GM18873 (cell line): Measurements from ENCODE around the gene GRIN2A.

Experiments
- ATAC-seq: cut with Tn5 transposase; IDR thresholded peaks from one replicate; pipeline ENCODE4 v1.9.1; 2021; ENCODE audit warnings: mild to moderate bottlenecking, moderate library complexity, moderate number of reproducible peaks; ENCODE audit not compliant: unreplicated experiment, low FRiP score

The GRIN2A gene

DNA sequence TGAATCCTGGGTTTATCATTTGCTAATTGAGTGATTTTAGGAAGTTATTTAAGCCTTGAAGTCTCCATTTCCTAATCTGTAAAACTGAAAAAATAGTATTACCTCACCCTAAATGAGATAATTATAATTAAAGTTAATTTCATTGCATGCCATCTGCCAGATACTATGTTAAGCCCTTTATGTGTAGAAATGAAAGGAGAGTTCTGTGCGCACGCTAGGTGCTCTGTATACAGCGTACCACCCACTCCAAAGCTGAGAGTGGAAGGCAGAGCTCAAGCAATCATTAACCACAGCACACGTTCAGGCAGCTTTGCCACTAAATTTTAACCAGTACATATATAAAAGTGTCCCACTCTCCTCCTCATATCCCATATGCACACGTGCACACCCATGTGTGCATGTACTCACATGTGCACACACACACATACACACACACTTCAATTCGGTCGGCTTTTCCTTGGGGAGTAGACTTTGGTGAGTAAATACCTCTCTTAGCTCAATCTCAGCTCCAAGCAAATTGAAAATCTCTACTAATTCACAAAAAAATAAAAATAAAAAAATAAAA lies 204.8 kb downstream of the GRIN2A start:
- ATAC-seq, result no peak

DNA sequence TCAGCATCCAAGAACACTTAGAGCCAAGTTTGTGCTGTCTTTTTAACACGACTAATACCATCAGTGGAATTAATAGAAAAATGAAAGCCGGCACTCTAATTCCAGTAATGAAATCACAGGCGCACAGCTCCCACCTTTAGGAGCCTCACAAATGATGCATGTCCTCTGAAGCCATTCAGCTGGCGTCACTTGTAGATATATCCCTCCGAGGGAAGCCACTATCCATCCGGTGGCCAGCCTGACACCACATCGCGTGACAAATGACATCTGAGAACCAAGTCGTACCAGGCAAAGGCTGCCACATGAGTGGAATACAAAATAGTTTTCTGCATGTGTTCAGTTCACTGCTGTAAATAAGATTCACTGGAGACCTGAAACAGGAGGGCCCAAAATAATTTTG lies 205.6 kb downstream of the GRIN2A start:
- ATAC-seq, result no peak

DNA sequence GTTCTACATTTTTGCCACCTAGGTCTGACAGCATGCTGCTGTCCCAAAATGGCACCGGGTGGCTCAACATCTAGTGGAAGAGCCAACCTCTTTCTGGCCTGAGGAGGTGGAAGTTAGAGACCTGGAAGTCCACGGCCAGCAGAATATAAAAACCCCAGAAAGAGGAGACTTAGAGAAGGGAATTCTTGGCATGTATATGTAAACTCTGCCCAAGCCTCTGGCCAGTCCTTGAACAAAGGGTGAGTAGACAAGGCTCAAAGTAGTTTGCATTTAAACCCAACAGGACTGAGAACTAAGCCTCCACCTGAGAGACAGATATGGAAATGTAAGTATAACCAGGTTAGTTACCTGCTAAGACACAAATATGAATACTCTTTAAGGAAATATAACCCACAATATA lies 210.3 kb downstream of the GRIN2A start:
- ATAC-seq, result no peak

DNA sequence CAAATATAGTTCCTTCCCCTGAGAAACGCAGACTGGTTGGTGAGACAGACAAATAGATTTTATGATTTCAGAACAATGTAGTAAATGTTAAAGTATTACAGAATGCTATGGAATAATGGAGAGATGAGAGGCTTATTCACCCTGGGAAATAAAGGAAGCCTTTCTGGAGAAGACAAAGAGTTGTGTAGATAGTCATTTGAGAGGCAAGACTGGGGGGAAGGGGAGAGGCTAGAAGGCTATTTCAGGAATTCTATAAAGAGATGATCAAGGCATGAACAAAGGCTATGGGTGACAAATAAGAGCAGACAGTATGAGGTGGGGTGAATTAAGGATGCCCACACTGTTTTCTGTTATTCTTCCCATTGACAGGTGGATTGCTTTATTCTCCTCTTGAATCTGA lies 211.4 kb downstream of the GRIN2A start:
- no peak for ATAC-seq

DNA sequence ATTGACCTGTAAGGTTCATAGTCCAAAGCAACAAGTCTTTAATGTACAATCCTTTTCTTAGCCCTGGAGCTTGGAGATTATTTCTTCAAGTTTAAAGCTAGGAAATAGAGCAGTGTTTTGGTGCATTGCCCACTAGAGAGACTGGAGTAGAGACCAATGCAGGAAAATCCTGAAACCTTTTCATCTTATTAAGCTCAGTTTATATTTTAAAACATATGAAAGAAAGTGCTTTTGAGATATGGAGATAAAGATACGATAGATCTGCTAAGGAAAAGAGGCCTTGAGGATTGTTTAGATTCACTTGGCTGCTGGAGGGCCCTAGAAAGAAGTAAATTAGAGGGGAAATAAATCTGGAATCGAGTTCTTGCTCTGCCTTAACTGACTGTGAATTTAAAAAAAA lies 212.0 kb downstream of the GRIN2A start:
- no peak for ATAC-seq

DNA sequence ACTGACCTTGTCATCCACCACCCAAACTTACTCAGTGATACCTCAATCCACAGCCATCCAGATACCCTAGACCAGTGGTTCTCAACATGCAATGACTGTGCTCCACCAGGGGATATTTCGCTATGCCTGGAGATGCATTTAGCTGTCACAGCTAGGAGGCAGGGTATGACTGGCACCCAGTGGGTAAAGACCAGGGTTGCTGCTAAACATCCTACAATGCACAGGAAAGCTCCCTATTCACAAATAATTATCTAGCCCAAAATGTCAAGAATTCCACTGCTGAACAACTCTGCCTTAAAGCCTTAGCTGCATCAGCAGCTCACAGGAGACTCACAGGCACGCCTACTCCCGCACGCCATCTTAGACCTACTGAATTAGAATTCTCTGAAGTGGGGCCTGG lies 212.6 kb downstream of the GRIN2A start:
- no peak for ATAC-seq

DNA sequence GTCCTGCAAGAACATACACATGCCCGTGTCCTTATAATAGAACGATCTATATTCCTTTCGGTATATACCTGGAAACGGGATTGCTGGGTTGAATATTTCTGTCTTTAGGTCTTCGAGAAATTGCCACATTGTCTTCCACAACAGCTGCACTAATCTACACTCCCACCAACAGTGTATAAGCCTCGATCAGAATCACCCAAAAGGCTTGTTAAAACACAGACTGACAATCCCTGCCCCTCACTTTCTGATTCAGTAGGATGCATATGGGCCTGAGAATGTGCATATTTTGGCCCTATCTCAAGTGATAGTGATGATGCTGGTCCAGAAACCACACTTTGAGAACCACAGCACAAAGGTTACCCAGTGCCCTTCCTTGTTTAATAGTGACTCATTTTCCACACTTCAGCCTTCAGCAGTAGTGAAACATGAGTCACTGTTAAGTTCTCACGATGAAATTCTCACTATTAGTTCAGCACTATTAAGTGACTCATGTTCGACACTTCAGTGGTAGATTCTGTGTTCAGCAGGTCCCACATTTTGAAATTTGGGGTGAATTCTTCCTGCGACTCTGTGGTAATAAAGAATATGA lies 215.6 kb downstream of the GRIN2A start:
- ATAC-seq, result no peak

DNA sequence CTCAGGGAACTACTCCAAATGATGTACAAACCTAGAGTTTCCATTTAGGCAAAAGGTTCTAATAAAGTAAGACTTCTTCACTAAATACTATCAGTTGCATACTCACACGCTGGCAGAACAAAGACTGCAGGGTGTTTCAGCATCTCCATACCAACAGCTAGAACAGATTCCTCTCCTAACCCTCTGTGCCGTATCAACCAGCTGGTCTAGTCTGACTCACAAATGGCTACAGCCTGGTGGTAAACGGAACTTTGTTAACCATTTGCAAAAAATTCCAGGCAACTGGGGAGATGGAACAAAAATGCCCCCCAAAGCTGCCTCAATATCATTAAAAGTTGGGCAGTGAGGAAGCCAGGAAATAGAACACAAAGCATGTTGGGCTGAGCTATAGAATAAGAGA lies 217.1 kb downstream of the GRIN2A start:
- ATAC-seq, result no peak

DNA sequence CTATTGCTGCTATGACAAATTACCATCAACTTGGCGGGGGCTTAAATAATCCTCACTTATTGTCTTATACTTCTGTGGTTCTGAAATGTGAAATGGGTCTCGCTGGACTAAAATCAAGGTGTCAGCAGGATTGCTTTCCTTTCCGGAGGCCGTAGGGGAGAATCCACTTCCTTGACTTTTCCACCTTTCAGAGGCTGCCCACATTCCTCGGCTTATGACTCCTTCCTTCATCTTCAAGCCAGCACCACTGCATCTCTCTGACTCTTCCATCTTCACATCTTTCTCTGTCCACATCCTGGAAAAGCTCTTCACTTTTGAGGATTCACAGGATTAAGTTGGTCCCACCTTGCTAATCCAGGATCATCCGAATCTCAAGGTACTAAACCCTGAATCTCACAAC lies 217.8 kb downstream of the GRIN2A start:
- ATAC-seq, result no peak

DNA sequence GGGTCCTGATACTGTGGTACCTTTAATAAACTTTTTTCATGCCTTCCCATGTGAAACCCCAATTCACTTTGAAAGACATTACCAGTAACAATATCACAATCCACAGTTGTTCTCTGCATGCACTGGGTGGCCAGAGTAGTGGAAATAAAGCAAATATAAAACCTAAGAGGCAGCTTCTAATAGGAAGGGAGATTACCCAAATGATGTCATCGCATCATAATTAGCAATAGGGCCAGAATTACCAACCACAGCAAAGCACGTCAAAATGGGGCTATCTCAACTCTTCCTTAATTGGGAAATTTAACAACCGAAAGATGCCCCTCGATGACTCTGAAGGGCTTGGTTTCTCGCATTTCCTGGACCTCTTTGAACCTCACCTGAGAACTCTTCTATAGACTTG lies 224.8 kb downstream of the GRIN2A start:
- ATAC-seq, result no peak

DNA sequence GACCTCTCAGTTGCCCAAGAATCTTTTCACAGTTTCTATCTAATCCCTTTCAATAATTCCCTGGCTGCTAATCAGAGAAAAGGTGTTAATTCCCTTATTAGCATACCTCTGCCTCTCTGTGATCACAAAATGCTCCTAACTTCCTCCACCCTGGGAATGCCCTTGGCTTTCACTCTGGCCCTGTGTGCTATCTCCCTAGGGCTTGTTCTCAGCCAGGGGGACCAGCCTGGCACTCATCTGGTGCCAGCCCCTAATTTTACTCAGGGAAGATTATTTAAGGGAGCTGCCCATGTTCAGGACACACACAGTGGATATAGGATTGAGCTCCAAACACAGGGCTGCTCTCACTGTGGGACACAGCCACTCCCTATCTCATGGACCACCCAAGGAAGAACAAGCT lies 225.2 kb downstream of the GRIN2A start:
- no peak for ATAC-seq

DNA sequence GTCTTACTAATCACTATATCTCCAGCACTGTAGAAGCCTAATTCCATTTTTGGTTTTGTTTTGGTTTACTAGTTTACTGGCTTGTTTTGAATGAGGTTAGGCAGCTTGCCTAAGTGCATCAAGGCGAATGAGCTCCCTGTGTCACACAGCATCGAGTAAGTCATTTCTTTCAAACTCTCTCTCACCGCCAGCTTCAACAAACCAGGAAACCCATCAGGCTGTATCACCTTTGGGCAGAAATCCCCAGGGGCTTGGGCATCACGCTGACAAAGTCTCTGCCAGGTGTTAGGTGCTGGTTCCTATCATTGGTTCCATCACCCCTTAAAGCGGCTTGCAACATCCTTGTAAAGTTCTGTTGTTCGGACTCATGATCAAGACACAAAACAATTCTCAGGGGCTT lies 226.6 kb downstream of the GRIN2A start:
- ATAC-seq, result no peak

DNA sequence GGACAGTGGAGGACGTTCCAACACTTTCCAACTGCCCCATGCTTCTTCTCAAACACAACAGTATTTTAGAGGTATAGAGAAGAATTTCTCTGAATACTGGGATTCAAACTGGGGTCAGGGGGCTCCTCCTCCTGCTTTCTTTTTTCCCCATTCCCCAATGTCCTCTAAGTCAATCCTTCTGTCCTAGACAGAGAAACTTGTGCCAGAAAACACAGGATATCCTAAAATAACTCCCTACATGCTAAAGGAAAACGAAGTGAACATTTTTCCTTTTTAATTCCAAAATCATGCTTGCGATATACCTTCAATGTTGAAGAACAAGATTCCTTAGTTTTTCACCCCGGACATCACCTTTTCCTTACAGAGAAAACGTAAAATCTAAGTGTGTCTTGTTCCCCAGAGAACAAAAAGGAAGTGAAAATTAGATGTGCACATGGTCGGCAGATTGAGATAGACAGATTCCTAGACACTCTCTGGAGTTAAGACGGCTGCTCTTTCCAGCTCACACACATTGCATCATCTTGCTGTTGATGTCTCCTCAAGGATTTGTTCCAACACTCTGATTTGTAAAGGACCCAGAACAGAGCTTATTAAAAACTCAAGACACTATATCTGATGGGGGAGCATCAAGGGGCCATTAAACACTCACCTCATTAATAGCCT lies 228.2 kb downstream of the GRIN2A start:
- no peak for ATAC-seq

DNA sequence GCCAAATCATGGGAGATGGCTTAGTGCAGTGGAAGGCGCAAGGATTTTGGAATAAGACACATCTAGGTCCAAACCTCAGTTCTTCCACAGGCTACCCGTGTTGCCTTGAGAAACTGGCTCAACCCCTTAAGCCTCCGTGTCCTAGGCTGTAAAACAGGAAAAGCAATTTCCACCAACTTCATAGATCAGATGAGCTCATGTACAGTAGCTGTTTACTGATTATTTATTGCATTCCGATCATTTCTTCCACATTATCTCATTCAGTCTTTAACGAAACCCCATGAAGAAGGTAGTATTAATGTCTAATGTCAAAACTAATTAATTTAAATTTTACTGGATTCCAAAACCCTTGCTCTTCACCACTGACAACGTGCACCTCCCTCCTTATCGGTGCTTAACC lies 231.6 kb downstream of the GRIN2A start:
- ATAC-seq, result no peak

DNA sequence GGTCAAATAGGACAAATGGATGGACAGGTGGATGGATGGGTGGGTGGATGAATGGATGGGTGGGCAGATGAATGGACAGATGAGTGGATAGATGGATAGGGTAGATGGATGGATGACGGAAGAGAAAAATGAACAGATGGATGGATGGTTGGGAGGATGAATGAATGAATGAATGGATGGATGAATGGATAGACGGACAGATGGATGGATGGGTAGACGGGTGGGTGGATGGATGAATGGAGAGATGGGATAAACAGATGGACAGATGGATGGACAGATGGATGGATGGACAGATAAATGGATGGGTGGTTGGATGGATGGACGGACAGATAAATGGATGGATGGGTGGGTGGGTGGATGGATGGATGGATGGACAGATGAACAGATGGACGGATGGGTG lies 232.8 kb downstream of the GRIN2A start:
- ATAC-seq, result no peak

DNA sequence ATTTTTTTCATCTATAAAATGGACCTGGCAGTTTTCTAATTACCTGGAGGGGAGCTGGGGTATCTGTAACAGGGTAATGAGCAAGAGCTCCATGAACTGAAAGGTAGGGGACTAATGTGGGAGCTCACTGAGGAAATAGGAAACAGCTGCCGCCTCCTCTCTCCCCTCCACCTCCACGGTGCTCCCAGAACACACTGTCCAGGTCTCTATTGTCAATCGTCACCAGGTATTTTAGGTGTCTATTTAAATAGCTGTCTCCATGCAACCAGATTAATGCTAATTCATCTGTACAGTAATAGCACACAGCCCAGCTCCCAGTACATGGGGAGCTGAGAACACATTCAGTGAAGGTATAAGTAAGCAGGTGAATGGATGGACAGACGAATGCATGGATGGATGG lies 233.3 kb downstream of the GRIN2A start:
- ATAC-seq, result no peak

DNA sequence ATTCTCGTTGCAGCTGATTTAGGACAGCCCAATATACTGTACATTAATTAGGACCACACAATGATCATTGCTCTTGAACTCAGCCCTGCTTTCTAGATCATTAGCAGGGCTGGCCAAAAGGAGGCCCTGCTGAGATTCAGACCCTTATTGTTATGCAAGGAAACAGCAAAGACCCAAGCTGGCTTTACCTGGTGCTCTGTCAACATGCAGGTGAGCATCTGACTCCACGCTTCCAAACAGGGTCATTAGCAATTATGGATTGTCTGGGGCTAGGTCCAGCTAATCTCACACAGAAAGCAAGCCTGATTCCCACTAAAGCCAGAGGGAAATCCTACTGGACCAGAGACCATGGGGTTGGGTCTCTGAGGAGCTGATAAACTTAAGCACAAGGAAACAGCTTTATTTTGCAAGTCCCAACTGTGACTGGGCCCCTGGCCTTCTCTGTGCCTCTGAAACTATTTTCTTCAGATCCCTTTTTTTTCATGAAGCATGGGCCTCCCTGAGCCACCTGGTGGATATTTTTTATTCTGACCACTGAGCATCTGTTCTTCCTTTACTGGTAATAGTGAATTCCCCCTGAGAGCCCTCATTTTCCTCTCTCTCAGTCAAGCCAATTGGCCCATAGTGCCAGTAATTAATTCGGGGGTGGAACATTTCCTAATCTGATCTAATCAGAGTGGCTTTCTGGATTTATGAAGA lies 236.1 kb downstream of the GRIN2A start:
- no peak for ATAC-seq

DNA sequence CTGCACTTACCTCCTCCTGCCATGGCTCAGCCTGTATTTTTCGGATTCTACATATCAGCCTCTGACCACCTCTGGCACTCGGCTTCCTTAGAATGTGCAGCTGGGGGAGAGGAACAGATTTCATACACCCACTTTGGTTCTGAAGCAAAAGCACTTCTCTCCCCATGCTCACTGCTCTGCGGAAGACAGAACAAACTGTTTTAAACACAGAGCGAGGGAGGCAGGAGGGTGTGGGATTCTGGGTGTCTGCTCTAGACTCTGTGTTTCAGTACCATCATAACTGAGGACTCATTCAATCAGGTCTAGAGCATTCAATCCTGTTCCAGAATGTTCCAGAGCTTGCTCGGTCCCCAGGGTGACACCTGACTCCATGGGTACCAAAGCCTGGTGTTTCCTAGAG lies 239.1 kb downstream of the GRIN2A start:
- no peak for ATAC-seq

DNA sequence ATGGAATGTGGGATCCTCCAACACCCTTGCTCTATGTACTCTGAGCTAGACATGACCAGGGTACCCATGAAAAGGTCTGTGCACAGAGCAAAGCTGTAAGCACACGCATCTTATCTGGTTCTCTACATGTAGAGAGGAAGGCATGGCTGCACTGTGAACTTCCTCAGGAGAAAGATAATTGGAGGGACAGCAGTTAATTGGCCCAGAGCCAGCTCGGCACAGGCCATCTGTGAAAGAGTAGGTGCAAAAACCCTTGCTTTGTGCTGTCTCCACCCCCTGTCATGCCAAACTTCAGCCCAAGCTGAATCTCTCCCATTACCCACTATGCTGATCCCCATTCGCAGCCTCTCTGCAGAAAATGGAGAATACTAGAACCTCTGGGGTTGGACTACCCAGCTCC lies 241.0 kb downstream of the GRIN2A start:
- ATAC-seq, result no peak

DNA sequence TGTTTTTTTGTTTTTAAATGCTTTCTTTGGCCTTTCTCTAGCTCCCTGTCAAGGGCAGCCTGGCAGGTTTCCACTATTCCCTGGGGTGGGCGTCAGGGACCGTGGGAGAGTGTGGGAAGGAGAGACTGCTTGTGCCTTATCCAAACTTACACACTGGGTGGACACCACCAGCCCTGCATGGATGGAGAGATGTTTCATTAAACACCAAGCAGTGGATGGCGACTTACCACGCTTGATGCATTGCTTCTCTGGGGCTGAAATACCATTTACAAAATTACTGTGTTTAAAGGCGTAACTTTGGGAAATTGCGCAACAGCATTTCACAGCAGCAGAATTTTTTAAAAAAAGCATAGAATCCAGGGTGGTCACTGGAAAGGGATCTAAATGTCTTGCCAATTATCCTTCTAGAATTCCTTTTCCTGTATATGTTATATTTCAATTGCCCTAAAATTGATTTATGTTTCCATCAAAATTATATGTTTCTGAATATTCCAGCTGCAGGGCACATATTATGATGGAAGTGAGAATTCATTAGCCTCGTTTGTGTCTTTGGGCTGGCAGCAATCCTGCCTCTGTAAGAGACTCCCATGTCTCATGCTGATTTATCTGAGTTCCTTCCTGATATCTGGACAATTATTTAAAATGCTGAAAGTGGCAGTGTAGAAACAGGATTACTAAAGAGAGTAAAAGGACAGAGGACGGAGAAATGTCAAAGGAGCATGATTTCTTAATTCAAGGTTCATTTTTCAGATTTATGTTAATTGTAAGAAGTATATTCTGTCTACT lies 247.3 kb downstream of the GRIN2A start:
- no peak for ATAC-seq
